NB4 (cell line): ENCODE data around the gene UNC5CL.

Experiments used
- DNase-seq: peaks from one replicate; pipeline ENCODE4 v3.0.0; 2010; ENCODE audit warnings: low read depth
- H3K4me3 ChIP-seq: one replicate; pipeline ENCODE4 v1.5.1; 2011; ENCODE audit warnings: mild to moderate bottlenecking, low read depth, low read length, moderate library complexity
- CTCF ChIP-seq: IDR thresholded peaks from one replicate; pipeline ENCODE4 v1.5.1; 2012; ENCODE audit warnings: low read depth, low read length
- MAX ChIP-seq: IDR thresholded peaks from 2 replicates; pipeline ENCODE4 v1.6.1; 2011; ENCODE audit warnings: low read depth, low read length
- MYC ChIP-seq: IDR thresholded peaks from 2 replicates; pipeline ENCODE4 v1.6.1; 2011; ENCODE audit warnings: low read depth, low read length
- POLR2A ChIP-seq: IDR thresholded peaks from 2 replicates; pipeline ENCODE4 v1.6.1; 2011; ENCODE audit warnings: mild to moderate bottlenecking; ENCODE audit not compliant: insufficient read length; ENCODE audit errors: extremely low read depth

UNC5CL gene

GRCh38 chr6:41038205-41038604 lies 816 bp downstream of the UNC5CL start:
- TF ChIP-seq CTCF (no peak), MAX (no peak), MYC (no peak)
- no peak overlapping the region for H3K4me3 ChIP-seq
- no peak for DNase-seq

- no peak for DNase-seq
- TF ChIP-seq MYC = no peak
- TF ChIP-seq POLR2A = no peak
- no peak for TF ChIP-seq MAX
- no peak for TF ChIP-seq CTCF
Measured at GRCh38 chr6:41037107-41037900, 1.7 kb downstream of the UNC5CL start.

GRCh38 chr6:41036601-41037000 lies 2.4 kb downstream of the UNC5CL start:
- TF ChIP-seq CTCF = no peak
- no peak for TF ChIP-seq MAX
- no peak for TF ChIP-seq MYC
- no peak for TF ChIP-seq POLR2A
- no peak for DNase-seq
- no peak overlapping the region for H3K4me3 ChIP-seq

More at GRCh38 chr6:41037107-41037900, 1.7 kb downstream of the UNC5CL start:
- no peak overlapping the region for H3K4me3 ChIP-seq

- no peak overlapping the region for H3K4me3 ChIP-seq
- TF ChIP-seq POLR2A = no peak
- TF ChIP-seq CTCF = no peak
- no peak for TF ChIP-seq MYC
- TF ChIP-seq MAX = no peak
- DNase-seq = no peak
Measured at GRCh38 chr6:41036186-41036585, 2.8 kb downstream of the UNC5CL start.

- no peak overlapping the region for H3K4me3 ChIP-seq
- DNase-seq = no peak
- TF ChIP-seq MYC (no peak), POLR2A (no peak), CTCF (no peak), MAX (no peak)
Measured at GRCh38 chr6:41033776-41034175, 5.2 kb downstream of the UNC5CL start.

GRCh38 chr6:41032830-41033229 lies 6.2 kb downstream of the UNC5CL start:
- no peak for DNase-seq
- no peak overlapping the region for H3K4me3 ChIP-seq
- TF ChIP-seq MAX (no peak), MYC (no peak), POLR2A (no peak), CTCF (no peak)
